Dedifferentiated amniotic fluid mesenchymal stem cell (primary cell): Measurements from ENCODE around the gene ABHD17A.
A peak's percentile ranks its signal among the peaks of the same experiment; 100 is the strongest.
"Not testable (repeated sequence)": the region's sequence is repeated elsewhere in the genome, so short reads cannot be mapped to it uniquely, and the experiment has no call there.

Experiments used
- DNase-seq: peaks from one replicate; pipeline ENCODE4 v3.0.0-alpha.2; 2016; ENCODE audit errors: extremely low spot score

The ABHD17A gene

GRCh38 chr19:1910177-1910576 is 24.9 kb upstream of the ABHD17A start:
- DNase-seq, result no peak

- no peak for DNase-seq
These were observed 24.4 kb upstream of the ABHD17A start for GRCh38 chr19:1909761-1910080.

GRCh38 chr19:1908364-1908678 is 23.0 kb upstream of the ABHD17A start:
- no peak for DNase-seq

- DNase-seq, result no peak
These were observed 22.5 kb upstream of the ABHD17A start for GRCh38 chr19:1907563-1908363.

GRCh38 chr19:1906985-1907562 is 21.8 kb upstream of the ABHD17A start:
- DNase-seq, result no peak

GRCh38 chr19:1905863-1906375 is 20.6 kb upstream of the ABHD17A start:
- DNase-seq, result no peak

GRCh38 chr19:1905110-1905862 is 20.0 kb upstream of the ABHD17A start, which contains the start of the genes ADAT3 and SCAMP4:
Gene ADAT3 (plus strand): TSS chr19:1905399. CDS start chr19:1912048, 6,649 bp downstream.
Gene SCAMP4 (plus strand): TSS chr19:1905399. CDS start chr19:1915020, 9,621 bp downstream.
- peak; percentile 97 for DNase-seq

- DNase-seq, result no peak
These were observed 19.5 kb upstream of the ABHD17A start for GRCh38 chr19:1904860-1905109.

GRCh38 chr19:1902923-1903322 is 17.6 kb upstream of the ABHD17A start:
- DNase-seq, result no peak

- DNase-seq, result no peak
These were observed 16.7 kb upstream of the ABHD17A start for GRCh38 chr19:1901940-1902404.

GRCh38 chr19:1896508-1896907 is 11.2 kb upstream of the ABHD17A start:
- no peak for DNase-seq

GRCh38 chr19:1893791-1894190 is 8.5 kb upstream of the ABHD17A start:
- DNase-seq, result no peak

GRCh38 chr19:1889907-1890306 is 4.6 kb upstream of the ABHD17A start:
- no peak for DNase-seq

- no peak for DNase-seq
These were observed 3.1 kb upstream of the ABHD17A start for GRCh38 chr19:1888385-1888784.

GRCh38 chr19:1886360-1886759 is 1.1 kb upstream of the ABHD17A start:
- not testable (repeated sequence) for DNase-seq

- no peak for DNase-seq
These were observed 469 bp downstream of the ABHD17A start for GRCh38 chr19:1884719-1885334.

- no peak for DNase-seq
These were observed 991 bp downstream of the ABHD17A start for GRCh38 chr19:1884291-1884718.

GRCh38 chr19:1883784-1884183 is 1.5 kb downstream of the ABHD17A start:
- DNase-seq, result no peak

GRCh38 chr19:1882786-1883692 is 2.3 kb downstream of the ABHD17A start:
- no peak for DNase-seq

- no peak for DNase-seq
These were observed 3.1 kb downstream of the ABHD17A start for GRCh38 chr19:1882089-1882785.
